ENCODE data around the gene RAB9A. TPM values are rescaled to one million over a fixed set of nuclear protein-coding genes. Genes with fewer than 3 reads are reported as not detected.

Gene RAB9A
- total RNA-seq, 1 donor from 2014 or later = 17.6 TPM

- H3K36me3 Mint-ChIP-seq (ENCODE audit: insufficient read depth) = peaks cover 15% of the 10 kb centered on the region
- DNase-seq (ENCODE audit: low spot score, unreplicated experiment) = no peak
- no peaks in the 10 kb centered on the region for H3K27me3 Mint-ChIP-seq
- no peak for TF ChIP-seq CTCF (IDR thresholded peaks at IDR 0.05; ENCODE audit: unreplicated experiment)
- H3K4me1 Mint-ChIP-seq (ENCODE audit: low read depth) = peaks cover 1% of the 10 kb centered on the region
- no peak overlapping the region for H3K27ac Mint-ChIP-seq
- H3K9me3 Mint-ChIP-seq (ENCODE audit: low read depth) = no peaks in the 10 kb centered on the region
- no peak overlapping the region for H3K4me3 Mint-ChIP-seq (ENCODE audit: low read depth)
Observed at GRCh38 chrX:13755254-13755653, 66.3 kb downstream of the RAB9A start.

DNA sequence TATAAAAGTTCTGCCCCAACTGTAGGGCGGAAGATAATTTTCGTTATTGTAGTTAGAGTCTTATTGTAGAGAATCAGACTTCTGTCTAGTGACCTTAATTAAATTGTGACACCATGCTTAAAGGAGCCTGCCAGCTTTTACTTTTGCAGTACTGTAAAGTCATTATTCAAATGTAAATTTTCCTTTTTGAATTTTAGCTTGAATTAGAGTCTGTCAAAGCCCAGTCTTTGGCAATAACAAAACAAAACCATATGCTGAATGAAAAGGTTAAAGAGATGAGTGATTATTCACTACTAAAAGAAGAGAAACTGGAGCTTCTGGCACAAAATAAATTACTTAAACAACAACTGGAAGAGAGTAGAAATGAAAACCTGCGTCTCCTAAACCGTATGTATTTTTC lies 67.5 kb downstream of the RAB9A start:
- no peak for TF ChIP-seq CTCF (IDR thresholded peaks at IDR 0.05; ENCODE audit: unreplicated experiment)
- H3K4me3 Mint-ChIP-seq (ENCODE audit: low read depth) = no peak overlapping the region
- no peaks in the 10 kb centered on the region for H3K27me3 Mint-ChIP-seq
- H3K27ac Mint-ChIP-seq = no peak overlapping the region
- no peak for DNase-seq (ENCODE audit: low spot score, unreplicated experiment)
- peaks cover 17% of the 10 kb centered on the region for H3K36me3 Mint-ChIP-seq (ENCODE audit: insufficient read depth)
- H3K9me3 Mint-ChIP-seq (ENCODE audit: low read depth) = no peaks in the 10 kb centered on the region
- no peaks in the 10 kb centered on the region for H3K4me1 Mint-ChIP-seq (ENCODE audit: low read depth)

- no peaks in the 10 kb centered on the region for H3K27me3 Mint-ChIP-seq
- no peak overlapping the region for H3K27ac Mint-ChIP-seq
- H3K9me3 Mint-ChIP-seq (ENCODE audit: low read depth) = no peaks in the 10 kb centered on the region
- DNase-seq (ENCODE audit: low spot score, unreplicated experiment) = no peak
- TF ChIP-seq CTCF (IDR thresholded peaks at IDR 0.05; ENCODE audit: unreplicated experiment) = no peak
- peaks cover 12% of the 10 kb centered on the region for H3K36me3 Mint-ChIP-seq (ENCODE audit: insufficient read depth)
- peaks cover 3% of the 10 kb centered on the region for H3K4me1 Mint-ChIP-seq (ENCODE audit: low read depth)
- H3K4me3 Mint-ChIP-seq (ENCODE audit: low read depth) = no peak overlapping the region
Observed at GRCh38 chrX:13759152-13759718, 70.3 kb downstream of the RAB9A start.

Other genes starting within 250 kb of the RAB9A start
- 0.29 and 0.34 TPM in 2 replicates for gene EGFL6, start 119.5 kb upstream of the RAB9A start, total RNA-seq
- gene TCEANC, start 36.0 kb upstream of the RAB9A start, total RNA-seq = 3.0 and 4.1 TPM in 2 replicates
- gene TRAPPC2, start 45.5 kb downstream of the RAB9A start, total RNA-seq = 22.6 and 23.4 TPM in 2 replicates
- gene OFD1, start 45.6 kb downstream of the RAB9A start, total RNA-seq = 58.5 and 65.4 TPM in 2 replicates
- 20.4 and 21.8 TPM in 2 replicates for gene GPM6B, start 128.0 kb downstream of the RAB9A start, total RNA-seq